Measurements from ENCODE around the gene LRRC74B. TPM values are rescaled to one million over a fixed set of nuclear protein-coding genes. Genes with fewer than 3 reads are reported as not detected.
"Not testable (repeated sequence)": the region's sequence is repeated elsewhere in the genome, so short reads cannot be mapped to it uniquely, and the experiment has no call there.

The LRRC74B gene
- polyA plus RNA-seq, 2 of the 4 experiments (the other 2 are of a cell fraction), result 0.08 to 0.10 TPM

DNA sequence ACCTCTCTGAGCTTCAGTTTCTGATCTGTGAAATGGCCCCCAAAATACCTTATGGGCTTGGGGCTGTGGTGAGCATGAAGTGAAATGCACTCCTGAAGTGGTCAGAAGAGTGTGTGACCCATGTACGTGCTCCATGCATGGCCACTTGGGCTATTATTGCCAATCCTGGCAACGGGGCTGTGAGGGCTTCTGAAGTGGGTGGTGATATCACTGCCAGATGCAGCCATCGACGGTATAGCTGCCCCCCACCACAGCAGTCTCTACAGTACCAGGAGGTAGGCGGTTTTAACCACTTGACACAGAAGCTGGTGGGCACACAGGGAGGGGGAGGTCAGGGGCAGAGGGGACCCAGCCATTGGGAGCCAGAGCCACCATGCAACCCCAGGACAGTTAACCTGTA lies 2.7 kb downstream of the LRRC74B start:
- H3K4me2 ChIP-seq; DNase-seq (ENCODE audit: low read depth in 1 of 2, low spot score in 1 of 2); H3K9me3 ChIP-seq; H3K27ac ChIP-seq; H3K4me3 ChIP-seq; ATAC-seq; CTCF ChIA-PET; POLR2A ChIA-PET; FAIRE-seq: not testable (repeated sequence)
- H3K4me1 ChIP-seq, result peaks cover 10% of the 10 kb centered on the region
- 40% methylated on average over 1 of the region's 5 CpGs for WGBS (ENCODE audit: missing lambda C conversion rate)

- FAIRE-seq; H3K4me3 ChIP-seq; H3K27ac ChIP-seq; DNase-seq (ENCODE audit: low read depth in 1 of 2, low spot score in 1 of 2); POLR2A ChIA-PET; ATAC-seq; H3K4me2 ChIP-seq; H3K9me3 ChIP-seq; H3K4me1 ChIP-seq: not testable (repeated sequence)
- WGBS (ENCODE audit: missing lambda C conversion rate), result 93% methylated on average over 2 of the region's 12 CpGs
- CTCF ChIA-PET, result interaction anchor here (1.0 kb wide), 2 partner anchors 11 to 55 kb away, joined by 3 to 4 read pairs; no protein-coding TSS in a partner anchor
Observed at GRCh38 chr22:21048965-21049364, 3.2 kb downstream of the LRRC74B start.

GRCh38 chr22:21051145-21051830 lies 5.5 kb downstream of the LRRC74B start:
- FAIRE-seq (no peak), DNase-seq (ENCODE audit: low read depth in 1 of 2, low spot score in 1 of 2) (no peak), ATAC-seq (no peak)
- Histone ChIP-seq H3K4me2 (no peak overlapping the region), H3K9me3 (no peaks in the 10 kb centered on the region), H3K27ac (no peak overlapping the region), H3K4me1 (no peaks in the 10 kb centered on the region), H3K4me3 (no peak overlapping the region)
- TF ChIP-seq RFX5 (IDR thresholded peaks at IDR 0.05), result no peak
- no peak for TF ChIP-seq RARB (CRISPR knock-in tag; IDR thresholded peaks at IDR 0.05)
- TF ChIP-seq FOSB (CRISPR knock-in tag; IDR thresholded peaks at IDR 0.05), result no peak
- TF ChIP-seq ESRRA (IDR thresholded peaks at IDR 0.05; ENCODE audit: borderline replicate concordance, low read length), result no peak
- no peak for TF ChIP-seq ZFP36 (IDR thresholded peaks at IDR 0.05; ENCODE audit: borderline replicate concordance, partially characterized antibody)
- TF ChIP-seq MAZ (IDR thresholded peaks at IDR 0.05; ENCODE audit: borderline replicate concordance, low read depth, low read length), result no peak
- TF ChIP-seq, protein P1, sequence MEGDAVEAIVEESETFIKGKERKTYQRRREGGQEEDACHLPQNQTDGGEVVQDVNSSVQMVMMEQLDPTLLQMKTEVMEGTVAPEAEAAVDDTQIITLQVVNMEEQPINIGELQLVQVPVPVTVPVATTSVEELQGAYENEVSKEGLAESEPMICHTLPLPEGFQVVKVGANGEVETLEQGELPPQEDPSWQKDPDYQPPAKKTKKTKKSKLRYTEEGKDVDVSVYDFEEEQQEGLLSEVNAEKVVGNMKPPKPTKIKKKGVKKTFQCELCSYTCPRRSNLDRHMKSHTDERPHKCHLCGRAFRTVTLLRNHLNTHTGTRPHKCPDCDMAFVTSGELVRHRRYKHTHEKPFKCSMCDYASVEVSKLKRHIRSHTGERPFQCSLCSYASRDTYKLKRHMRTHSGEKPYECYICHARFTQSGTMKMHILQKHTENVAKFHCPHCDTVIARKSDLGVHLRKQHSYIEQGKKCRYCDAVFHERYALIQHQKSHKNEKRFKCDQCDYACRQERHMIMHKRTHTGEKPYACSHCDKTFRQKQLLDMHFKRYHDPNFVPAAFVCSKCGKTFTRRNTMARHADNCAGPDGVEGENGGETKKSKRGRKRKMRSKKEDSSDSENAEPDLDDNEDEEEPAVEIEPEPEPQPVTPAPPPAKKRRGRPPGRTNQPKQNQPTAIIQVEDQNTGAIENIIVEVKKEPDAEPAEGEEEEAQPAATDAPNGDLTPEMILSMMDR (IDR thresholded peaks at IDR 0.05), result no peak
- no peak for TF ChIP-seq PHF8 (IDR thresholded peaks at IDR 0.05; ENCODE audit: borderline replicate concordance, low read depth)
- no peak for TF ChIP-seq GATA3 (IDR thresholded peaks at IDR 0.05; ENCODE audit: borderline replicate concordance)
- no peak for TF ChIP-seq CHD4 (IDR thresholded peaks at IDR 0.05; ENCODE audit: borderline replicate concordance)
- no peak for TF ChIP-seq PBX3 (IDR thresholded peaks at IDR 0.05)
- TF ChIP-seq SMC3 (IDR thresholded peaks at IDR 0.05), result no peak
- no peak for TF ChIP-seq ATOH8 (CRISPR knock-in tag; IDR thresholded peaks at IDR 0.05; ENCODE audit: low read depth)
- TF ChIP-seq HDAC2 (IDR thresholded peaks at IDR 0.05), result no peak
- TF ChIP-seq JUNB (IDR thresholded peaks at IDR 0.05), result no peak
- TF ChIP-seq CBX2 (IDR thresholded peaks at IDR 0.05; ENCODE audit: borderline replicate concordance, low read depth), result no peak
- no peak for TF ChIP-seq HES2 (IDR thresholded peaks at IDR 0.05)
- TF ChIP-seq FOSL2 (IDR thresholded peaks at IDR 0.05), result no peak
- no peak for TF ChIP-seq FOSL2 (CRISPR knock-in tag; IDR thresholded peaks at IDR 0.05)
- no peak for TF ChIP-seq NFE2L2 (conservative IDR thresholded peaks at IDR 0.05; ENCODE audit: low read length)
- no peak for TF ChIP-seq CHD2 (IDR thresholded peaks at IDR 0.05; ENCODE audit: low read length, partially characterized antibody)
- POLR2A ChIA-PET, result no interaction called here
- CTCF ChIA-PET, result interaction anchor here (0.9 kb wide), 1 partner anchor 52 kb away, joined by 4 read pairs; no protein-coding TSS in a partner anchor
- WGBS (ENCODE audit: missing lambda C conversion rate), result 83% methylated on average over 9 of the region's 9 CpGs
